H9 (cell line): Measurements from ENCODE around the gene NCKAP5. TPM values are rescaled to one million over a fixed set of nuclear protein-coding genes. Genes with fewer than 3 reads are reported as not detected.

Experiments used
- DNase-seq: peaks from one replicate; pipeline ENCODE4 v3.0.0-alpha.2; 2017
- H2AFZ ChIP-seq: one replicate; pipeline ENCODE4 v1.6.1; 2013; ENCODE audit warnings: mild to moderate bottlenecking, low read length, control low read depth, moderate library complexity
- H2AK5ac ChIP-seq: 2 replicates; pipeline ENCODE4 v1.6.1; 2013; ENCODE audit warnings: low read length, control low read depth, mixed read lengths; ENCODE audit not compliant: insufficient read length
- H2BK120ac ChIP-seq: one replicate; pipeline ENCODE4 v1.6.1; 2013; ENCODE audit warnings: low read depth, mild to moderate bottlenecking, low read length, control low read depth, inconsistent platforms; ENCODE audit not compliant: poor library complexity, severe bottlenecking
- H2BK12ac ChIP-seq: 2 replicates; pipeline ENCODE4 v1.6.1; 2013; ENCODE audit warnings: low read length, control low read depth, mixed read lengths, low read depth; ENCODE audit not compliant: insufficient read length
- H2BK15ac ChIP-seq: 2 replicates; pipeline ENCODE4 v1.6.1; 2013; ENCODE audit warnings: low read depth, low read length, control low read depth
- H2BK20ac ChIP-seq: one replicate; pipeline ENCODE4 v1.6.1; 2013; ENCODE audit warnings: low read depth, mild to moderate bottlenecking, low read length, control low read depth, inconsistent platforms; ENCODE audit not compliant: poor library complexity, severe bottlenecking
- H2BK5ac ChIP-seq: 2 replicates; pipeline ENCODE4 v1.6.1; 2013; ENCODE audit warnings: low read length, control low read depth, mixed read lengths; ENCODE audit not compliant: insufficient read length
- H3K14ac ChIP-seq: 2 replicates; pipeline ENCODE4 v1.6.1; 2013; ENCODE audit warnings: low read length, control low read depth; ENCODE audit not compliant: insufficient read depth
- H3K18ac ChIP-seq: 2 replicates; pipeline ENCODE4 v1.6.1; 2013; ENCODE audit warnings: low read depth, mild to moderate bottlenecking, mixed read lengths, low read length, control low read depth; ENCODE audit not compliant: insufficient read length
- H3K23ac ChIP-seq: 2 replicates; pipeline ENCODE4 v1.6.1; 2013; ENCODE audit warnings: low read length, control low read depth, mixed read lengths, low read depth; ENCODE audit not compliant: insufficient read length
- H3K23me2 ChIP-seq: 2 replicates; pipeline ENCODE4 v1.6.1; 2013; ENCODE audit warnings: low read depth, mild to moderate bottlenecking, mixed read lengths, low read length, control low read depth; ENCODE audit not compliant: insufficient read length, poor library complexity, severe bottlenecking
- H3K27ac ChIP-seq: 2 replicates; pipeline ENCODE4 v1.5.1; 2013; ENCODE audit warnings: low read length, control low read depth, mixed read lengths, low read depth; ENCODE audit not compliant: insufficient read length
- H3K27me3 ChIP-seq: 2 replicates; pipeline ENCODE4 v1.6.1; 2013; ENCODE audit warnings: low read length, control low read depth, inconsistent platforms; ENCODE audit not compliant: insufficient read depth
- H3K4ac ChIP-seq: 2 replicates; pipeline ENCODE4 v1.6.1; 2013; ENCODE audit warnings: low read depth, mild to moderate bottlenecking, control low read depth, inconsistent platforms, low read length, moderate library complexity
- H3K4me1 ChIP-seq: 2 replicates; pipeline ENCODE4 v1.6.1; 2013; ENCODE audit warnings: low read length, control low read depth, inconsistent platforms; ENCODE audit not compliant: insufficient read depth
- H3K4me2 ChIP-seq: 2 replicates; pipeline ENCODE4 v1.6.1; 2013; ENCODE audit warnings: low read length, control low read depth, mixed read lengths; ENCODE audit not compliant: insufficient read length, insufficient read depth
- H3K56ac ChIP-seq: 2 replicates; pipeline ENCODE4 v1.6.1; 2013; ENCODE audit warnings: low read depth, mild to moderate bottlenecking, mixed read lengths, low read length, control low read depth; ENCODE audit not compliant: insufficient read length
- H3K79me1 ChIP-seq: 2 replicates; pipeline ENCODE4 v1.6.1; 2013; ENCODE audit warnings: low read depth, mild to moderate bottlenecking, moderate library complexity, low read length, control low read depth, inconsistent platforms; ENCODE audit not compliant: insufficient read depth, poor library complexity, severe bottlenecking
- H3K79me2 ChIP-seq: 2 replicates; pipeline ENCODE4 v1.6.1; 2013; ENCODE audit warnings: low read length, control low read depth, inconsistent platforms; ENCODE audit not compliant: insufficient read depth
- H3K9ac ChIP-seq: 2 replicates; pipeline ENCODE4 v1.6.1; 2013; ENCODE audit warnings: low read length, control low read depth, mixed read lengths; ENCODE audit not compliant: insufficient read length; ENCODE audit errors: extremely low read depth
- H3K9me3 ChIP-seq: one replicate; pipeline ENCODE4 v1.6.1; 2013; ENCODE audit warnings: low read depth, low read length, inconsistent platforms; ENCODE audit not compliant: control insufficient read depth
- H3T11ph ChIP-seq: one replicate; pipeline ENCODE4 v1.6.1; 2013; ENCODE audit warnings: mild to moderate bottlenecking, low read length, control low read depth, inconsistent platforms
- H4K20me1 ChIP-seq: one replicate; pipeline ENCODE4 v1.6.1; 2013; ENCODE audit not compliant: control insufficient read depth, insufficient read length, insufficient read depth
- H4K5ac ChIP-seq: 2 replicates; pipeline ENCODE4 v1.6.1; 2013; ENCODE audit warnings: low read depth, mild to moderate bottlenecking, mixed read lengths, low read length, control low read depth; ENCODE audit not compliant: insufficient read length
- H4K8ac ChIP-seq: replicated peaks from 2 replicates; pipeline ENCODE4 v1.6.1; 2013; ENCODE audit warnings: low read length, control low read depth, mixed read lengths, low read depth; ENCODE audit not compliant: insufficient read length
- H4K91ac ChIP-seq: 2 replicates; pipeline ENCODE4 v1.6.1; 2013; ENCODE audit warnings: low read depth, mild to moderate bottlenecking, moderate library complexity, mixed read lengths, low read length, control low read depth; ENCODE audit not compliant: insufficient read length
- H3K27ac Mint-ChIP-seq, 3 experiments: 2 replicates in 2 of 3; 3 replicates in 1 of 3; pipeline ENCODE4 v1.8.0; 2020 to 2021; ENCODE audit warnings: mixed read lengths in 3 of 3, mild to moderate bottlenecking in 1 of 3, moderate library complexity in 1 of 3
- H3K27me3 Mint-ChIP-seq: 2 replicates; pipeline ENCODE4 v1.8.0; 2021; ENCODE audit warnings: low read depth, mild to moderate bottlenecking, moderate library complexity, mixed read lengths
- H3K36me3 Mint-ChIP-seq, 3 experiments: 2 replicates in 2 of 3; 3 replicates in 1 of 3; pipeline ENCODE4 v1.8.0; 2020 to 2021; ENCODE audit warnings: low read depth in 3 of 3, mixed read lengths in 3 of 3; ENCODE audit not compliant: insufficient read depth in 1 of 3
- H3K4me1 Mint-ChIP-seq, 2 experiments: 2 replicates each; pipeline ENCODE4 v1.8.0; 2020; ENCODE audit warnings: mixed read lengths in 2 of 2
- H3K4me3 Mint-ChIP-seq, 2 experiments: 2 replicates in 1 of 2; 3 replicates in 1 of 2; pipeline ENCODE4 v1.8.0; 2020 to 2021; ENCODE audit warnings: mild to moderate bottlenecking in 2 of 2, mixed read lengths in 2 of 2, moderate library complexity in 1 of 2
- H3K9me3 Mint-ChIP-seq, 2 experiments: 2 replicates in 1 of 2; 3 replicates in 1 of 2; pipeline ENCODE4 v1.8.0; 2020; ENCODE audit warnings: mild to moderate bottlenecking in 2 of 2, mixed read lengths in 2 of 2, moderate library complexity in 1 of 2
- WGBS: extraction: QIAGEN DNeasy Blood & Tissue Kit; methylation state at CpG from one replicate; pipeline ENCODE4 v1.1.7; 2013; ENCODE audit warnings: missing lambda C conversion rate, low lambda C conversion rate, mixed read lengths; ENCODE audit not compliant: insufficient read length; ENCODE audit errors: extremely low coverage; 5-methylcytosine and 5-hydroxymethylcytosine counted together
- total RNA-seq: library from RNA; stranded (reverse); gene quantifications from 2 replicates; pipeline ENCODE4 v1.2.1, GENCODE V29; 2021
- TF ChIP-seq, protein P1 (sequence below): fragments of 200-600 bp; sonication (generic); conservative IDR thresholded peaks from 3 replicates; pipeline ENCODE4 v1.8.0; 2021; ENCODE audit warnings: antibody characterized with exemption, mild to moderate bottlenecking

The NCKAP5 gene
- total RNA-seq, 1 experiment from 2014 or later: 0.26 TPM

DNA sequence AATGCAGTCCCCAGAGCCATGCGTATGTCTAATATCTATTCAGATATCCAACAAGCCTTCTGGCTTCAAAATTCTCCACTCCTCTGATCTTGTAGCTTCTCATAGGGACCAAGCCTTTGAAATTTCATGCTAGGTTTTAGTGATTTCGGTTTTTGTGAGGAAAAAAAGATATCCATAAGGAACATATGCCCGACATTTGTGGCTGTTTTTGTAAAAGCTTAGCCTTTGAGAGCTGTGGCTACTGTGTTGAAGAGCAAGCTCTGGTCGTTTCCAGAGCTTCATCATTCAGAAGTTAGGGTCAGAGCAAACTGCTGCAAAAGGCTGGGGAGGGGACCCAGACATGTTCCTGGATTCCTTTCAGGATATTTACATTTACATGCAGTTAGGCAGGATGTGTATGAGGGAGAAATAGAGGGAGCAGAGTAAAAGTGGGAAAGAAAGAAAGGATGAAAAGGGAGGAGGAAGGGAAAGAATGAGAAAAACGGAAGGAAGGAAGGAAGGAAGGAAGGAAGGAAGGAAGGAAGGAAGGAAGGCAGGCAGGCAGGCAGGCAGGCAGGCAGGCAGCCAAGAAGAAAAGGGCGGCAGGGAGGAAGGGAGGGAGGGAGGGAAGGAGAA lies 70.2 kb downstream of the NCKAP5 start:
- H3K27me3 Mint-ChIP-seq: peaks cover 3% of the 10 kb centered on the region; the same call in 1 of the 2 replicates
- TF ChIP-seq, protein P1, sequence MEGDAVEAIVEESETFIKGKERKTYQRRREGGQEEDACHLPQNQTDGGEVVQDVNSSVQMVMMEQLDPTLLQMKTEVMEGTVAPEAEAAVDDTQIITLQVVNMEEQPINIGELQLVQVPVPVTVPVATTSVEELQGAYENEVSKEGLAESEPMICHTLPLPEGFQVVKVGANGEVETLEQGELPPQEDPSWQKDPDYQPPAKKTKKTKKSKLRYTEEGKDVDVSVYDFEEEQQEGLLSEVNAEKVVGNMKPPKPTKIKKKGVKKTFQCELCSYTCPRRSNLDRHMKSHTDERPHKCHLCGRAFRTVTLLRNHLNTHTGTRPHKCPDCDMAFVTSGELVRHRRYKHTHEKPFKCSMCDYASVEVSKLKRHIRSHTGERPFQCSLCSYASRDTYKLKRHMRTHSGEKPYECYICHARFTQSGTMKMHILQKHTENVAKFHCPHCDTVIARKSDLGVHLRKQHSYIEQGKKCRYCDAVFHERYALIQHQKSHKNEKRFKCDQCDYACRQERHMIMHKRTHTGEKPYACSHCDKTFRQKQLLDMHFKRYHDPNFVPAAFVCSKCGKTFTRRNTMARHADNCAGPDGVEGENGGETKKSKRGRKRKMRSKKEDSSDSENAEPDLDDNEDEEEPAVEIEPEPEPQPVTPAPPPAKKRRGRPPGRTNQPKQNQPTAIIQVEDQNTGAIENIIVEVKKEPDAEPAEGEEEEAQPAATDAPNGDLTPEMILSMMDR: no peak
- no peak overlapping the region for H3K4me2 ChIP-seq
- H3K27ac ChIP-seq: no peak overlapping the region
- H3T11ph ChIP-seq: no peak overlapping the region
- H2BK12ac ChIP-seq: no peak overlapping the region
- peaks cover 23 to 37% of the 10 kb centered on the region in 2 experiments for H3K4me1 Mint-ChIP-seq
- H3K4ac ChIP-seq: no peak overlapping the region
- no peak overlapping the region for H2BK20ac ChIP-seq
- no peak for DNase-seq
- no peak overlapping the region for H2AFZ ChIP-seq
- H3K56ac ChIP-seq: no peak overlapping the region
- H4K8ac ChIP-seq: no peak overlapping the region
- no peak overlapping the region for H4K91ac ChIP-seq
- no peaks in the 10 kb centered on the region for H3K27me3 ChIP-seq
- H3K79me1 ChIP-seq: no peaks in the 10 kb centered on the region
- no peak overlapping the region for H3K23ac ChIP-seq
- H2BK5ac ChIP-seq: no peak overlapping the region
- WGBS: 100% methylated on average over 1 of the region's 6 CpGs
- no peak overlapping the region for H4K5ac ChIP-seq
- no peaks in the 10 kb centered on the region for H3K79me2 ChIP-seq
- no peaks in the 10 kb centered on the region for H3K23me2 ChIP-seq
- H4K20me1 ChIP-seq: no peaks in the 10 kb centered on the region
- no peak overlapping the region for H3K4me3 Mint-ChIP-seq
- no peak overlapping the region for H2BK120ac ChIP-seq
- H3K18ac ChIP-seq: no peak overlapping the region
- H2BK15ac ChIP-seq: no peak overlapping the region
- no peaks in the 10 kb centered on the region for H3K36me3 Mint-ChIP-seq
- no peaks in the 10 kb centered on the region for H3K9me3 Mint-ChIP-seq
- no peak overlapping the region for H2AK5ac ChIP-seq
- no peaks in the 10 kb centered on the region for H3K4me1 ChIP-seq
- H3K14ac ChIP-seq: no peak overlapping the region
- no peak overlapping the region for H3K9ac ChIP-seq
- no peaks in the 10 kb centered on the region for H3K9me3 ChIP-seq
- H3K27ac Mint-ChIP-seq: no peak overlapping the region; a peak in 2 of 7 replicates
